Activated CD4-positive, alpha-beta T cell treated with anti-CD3 and anti-CD28 coated beads, Interleukin-2, amount 10 ng/mL, durations not matched to agents 24 days and 14 days (primary cell): ENCODE measurements around the gene PTPRN2. TPM values are rescaled to one million over a fixed set of nuclear protein-coding genes. Genes with fewer than 3 reads are reported as not detected.

Source experiments
- DNase-seq: peaks from one replicate; pipeline ENCODE4 v3.0.0; 2022
- H3K27ac Mint-ChIP-seq: one replicate; pipeline ENCODE4 v1.8.0; 2022; ENCODE audit warnings: mild to moderate bottlenecking, mixed read lengths
- H3K27me3 Mint-ChIP-seq: one replicate; pipeline ENCODE4 v1.8.0; 2022; ENCODE audit warnings: mixed read lengths
- H3K36me3 Mint-ChIP-seq: one replicate; pipeline ENCODE4 v1.8.0; 2022; ENCODE audit warnings: low read depth, mild to moderate bottlenecking, mixed read lengths
- H3K4me1 Mint-ChIP-seq: one replicate; pipeline ENCODE4 v1.8.0; 2021; ENCODE audit warnings: mixed read lengths
- H3K4me3 Mint-ChIP-seq: one replicate; pipeline ENCODE4 v1.8.0; 2022; ENCODE audit warnings: mild to moderate bottlenecking, moderate library complexity, mixed read lengths
- H3K9me3 Mint-ChIP-seq: one replicate; pipeline ENCODE4 v1.8.0; 2021; ENCODE audit warnings: mixed read lengths
- intact Hi-C: fragments of 100-400 bp; cut with micrococcal nuclease; formaldehyde crosslinking; loops from one replicate; pipeline ENCODE4 v1.15.1; 2023
- total RNA-seq: library from RNA; stranded (reverse); gene quantifications from 2 replicates; pipeline ENCODE4 v1.2.3, GENCODE V29; 2022

The PTPRN2 gene
- total RNA-seq, 1 donor from 2014 or later = 0.33 TPM

- Mint-ChIP-seq H3K27me3 (peaks cover 2% of the 10 kb centered on the region), H3K27ac (no peak overlapping the region)
- no peak for DNase-seq
Measured at GRCh38 chr7:157832866-157833607, 754.6 kb downstream of the PTPRN2 start.

GRCh38 chr7:157832421-157832820 is 755.2 kb downstream of the PTPRN2 start:
- Mint-ChIP-seq H3K4me3 (no peak overlapping the region), H3K27me3 (peaks cover 2% of the 10 kb centered on the region), H3K4me1 (peaks cover 4% of the 10 kb centered on the region), H3K27ac (no peak overlapping the region), H3K36me3 (no peaks in the 10 kb centered on the region), H3K9me3 (no peaks in the 10 kb centered on the region)
- no peak for DNase-seq
- intact Hi-C loops = no loop called here

More at GRCh38 chr7:157832866-157833607, 754.6 kb downstream of the PTPRN2 start:
- H3K4me3 Mint-ChIP-seq = no peak overlapping the region
- intact Hi-C loops = no loop called here
- peaks cover 3% of the 10 kb centered on the region for H3K4me1 Mint-ChIP-seq
- H3K9me3 Mint-ChIP-seq = no peaks in the 10 kb centered on the region
- no peaks in the 10 kb centered on the region for H3K36me3 Mint-ChIP-seq

- peaks cover 8% of the 10 kb centered on the region for H3K4me1 Mint-ChIP-seq
- H3K9me3 Mint-ChIP-seq = no peaks in the 10 kb centered on the region
- no peak for DNase-seq
- H3K27me3 Mint-ChIP-seq = peaks cover 2% of the 10 kb centered on the region
- intact Hi-C loops = no loop called here
- H3K27ac Mint-ChIP-seq = no peak overlapping the region
- no peaks in the 10 kb centered on the region for H3K36me3 Mint-ChIP-seq
- H3K4me3 Mint-ChIP-seq = no peak overlapping the region
Measured at GRCh38 chr7:157832006-157832405, 755.6 kb downstream of the PTPRN2 start.

GRCh38 chr7:157831143-157831905 is 756.3 kb downstream of the PTPRN2 start:
- Mint-ChIP-seq H3K4me3 (no peak overlapping the region), H3K9me3 (no peaks in the 10 kb centered on the region), H3K27ac (no peak overlapping the region), H3K36me3 (no peaks in the 10 kb centered on the region), H3K27me3 (peaks cover 2% of the 10 kb centered on the region), H3K4me1 (peaks cover 10% of the 10 kb centered on the region)
- intact Hi-C loops = no loop called here
- DNase-seq = no peak

- intact Hi-C loops = no loop called here
- H3K27me3 Mint-ChIP-seq = peaks cover 1% of the 10 kb centered on the region
- no peak for DNase-seq
Measured at GRCh38 chr7:157830331-157830730, 757.3 kb downstream of the PTPRN2 start.

GRCh38 chr7:157829491-157829890 is 758.1 kb downstream of the PTPRN2 start:
- Mint-ChIP-seq H3K9me3 (no peaks in the 10 kb centered on the region), H3K36me3 (no peaks in the 10 kb centered on the region), H3K4me1 (peaks cover 10% of the 10 kb centered on the region), H3K27me3 (no peaks in the 10 kb centered on the region), H3K27ac (no peak overlapping the region), H3K4me3 (no peak overlapping the region)
- DNase-seq = no peak
- intact Hi-C loops = no loop called here

More at GRCh38 chr7:157830331-157830730, 757.3 kb downstream of the PTPRN2 start:
- H3K4me1 Mint-ChIP-seq = peaks cover 10% of the 10 kb centered on the region
- no peaks in the 10 kb centered on the region for H3K36me3 Mint-ChIP-seq
- no peak overlapping the region for H3K27ac Mint-ChIP-seq
- no peak overlapping the region for H3K4me3 Mint-ChIP-seq
- no peaks in the 10 kb centered on the region for H3K9me3 Mint-ChIP-seq

GRCh38 chr7:157828881-157829280 is 758.7 kb downstream of the PTPRN2 start:
- Mint-ChIP-seq H3K27me3 (no peaks in the 10 kb centered on the region), H3K27ac (no peak overlapping the region), H3K4me1 (peaks cover 10% of the 10 kb centered on the region), H3K9me3 (no peaks in the 10 kb centered on the region), H3K4me3 (no peak overlapping the region), H3K36me3 (no peaks in the 10 kb centered on the region)
- intact Hi-C loops = no loop called here
- no peak for DNase-seq

GRCh38 chr7:157828190-157828589 is 759.4 kb downstream of the PTPRN2 start:
- intact Hi-C loops = no loop called here
- no peak overlapping the region for H3K4me3 Mint-ChIP-seq

GRCh38 chr7:157827863-157828160 is 759.8 kb downstream of the PTPRN2 start:
- no peak for DNase-seq
- Mint-ChIP-seq H3K27ac (no peak overlapping the region), H3K27me3 (no peaks in the 10 kb centered on the region), H3K4me3 (no peak overlapping the region), H3K9me3 (no peaks in the 10 kb centered on the region), H3K36me3 (no peaks in the 10 kb centered on the region), H3K4me1 (peaks cover 10% of the 10 kb centered on the region)
- intact Hi-C loops = no loop called here

More at GRCh38 chr7:157828190-157828589, 759.4 kb downstream of the PTPRN2 start:
- DNase-seq = no peak
- no peak overlapping the region for H3K27ac Mint-ChIP-seq
- no peaks in the 10 kb centered on the region for H3K9me3 Mint-ChIP-seq
- H3K36me3 Mint-ChIP-seq = no peaks in the 10 kb centered on the region
- H3K4me1 Mint-ChIP-seq = peaks cover 10% of the 10 kb centered on the region
- no peaks in the 10 kb centered on the region for H3K27me3 Mint-ChIP-seq

- peaks cover 10% of the 10 kb centered on the region for H3K4me1 Mint-ChIP-seq
- DNase-seq = peak; percentile 68
- H3K9me3 Mint-ChIP-seq = no peaks in the 10 kb centered on the region
- no peak overlapping the region for H3K27ac Mint-ChIP-seq
- peak overlapping the region; percentile 36 for H3K4me3 Mint-ChIP-seq
- intact Hi-C loops = no loop called here
- H3K27me3 Mint-ChIP-seq = no peaks in the 10 kb centered on the region
- no peaks in the 10 kb centered on the region for H3K36me3 Mint-ChIP-seq
Measured at GRCh38 chr7:157827045-157827862, 760.4 kb downstream of the PTPRN2 start.

GRCh38 chr7:157826566-157826965 is 761.1 kb downstream of the PTPRN2 start:
- H3K4me3 Mint-ChIP-seq = no peak overlapping the region

GRCh38 chr7:157825325-157825724 is 762.3 kb downstream of the PTPRN2 start:
- no peaks in the 10 kb centered on the region for H3K27me3 Mint-ChIP-seq
- H3K27ac Mint-ChIP-seq = no peak overlapping the region
- no peak overlapping the region for H3K4me3 Mint-ChIP-seq
- DNase-seq = no peak
- peaks cover 10% of the 10 kb centered on the region for H3K4me1 Mint-ChIP-seq
- H3K36me3 Mint-ChIP-seq = no peaks in the 10 kb centered on the region
- intact Hi-C loops = no loop called here
- H3K9me3 Mint-ChIP-seq = no peaks in the 10 kb centered on the region

More at GRCh38 chr7:157826566-157826965, 761.1 kb downstream of the PTPRN2 start:
- Mint-ChIP-seq H3K36me3 (no peaks in the 10 kb centered on the region), H3K4me1 (peaks cover 10% of the 10 kb centered on the region), H3K27ac (no peak overlapping the region), H3K27me3 (no peaks in the 10 kb centered on the region), H3K9me3 (no peaks in the 10 kb centered on the region)
- intact Hi-C loops = no loop called here
- no peak for DNase-seq

- H3K27me3 Mint-ChIP-seq = no peaks in the 10 kb centered on the region
- peaks cover 10% of the 10 kb centered on the region for H3K4me1 Mint-ChIP-seq
- DNase-seq = no peak
- intact Hi-C loops = no loop called here
- H3K36me3 Mint-ChIP-seq = no peaks in the 10 kb centered on the region
- no peak overlapping the region for H3K27ac Mint-ChIP-seq
- no peaks in the 10 kb centered on the region for H3K9me3 Mint-ChIP-seq
- H3K4me3 Mint-ChIP-seq = no peak overlapping the region
Measured at GRCh38 chr7:157824819-157825121, 762.9 kb downstream of the PTPRN2 start.
